ENCODE data around the gene SGCG.
A peak's percentile ranks its signal among the peaks of the same experiment; 100 is the strongest.
"Not testable (repeated sequence)": the region's sequence is repeated elsewhere in the genome, so short reads cannot be mapped to it uniquely, and the experiment has no call there.

Gene SGCG

GRCh38 chr13:23289917-23290357 lies 109.2 kb downstream of the SGCG start:
- DNase-seq (ENCODE audit: low read depth): peak; percentile 96
- TF ChIP-seq CTCF (IDR thresholded peaks at IDR 0.05; ENCODE audit: insufficient read depth, low read depth, low read length, missing control alignments): no peak

GRCh38 chr13:23292586-23292985 lies 111.8 kb downstream of the SGCG start:
- TF ChIP-seq CTCF (IDR thresholded peaks at IDR 0.05; ENCODE audit: insufficient read depth, low read depth, low read length, missing control alignments): no peak

More at GRCh38 chr13:23289917-23290357, 109.2 kb downstream of the SGCG start:
- H3K4me3 ChIP-seq (ENCODE audit: low read length): no peak overlapping the region

GRCh38 chr13:23314837-23315236 lies 134.1 kb downstream of the SGCG start:
- not testable (repeated sequence) for DNase-seq (ENCODE audit: low read depth); H3K4me3 ChIP-seq (ENCODE audit: low read length)

More at GRCh38 chr13:23292586-23292985, 111.8 kb downstream of the SGCG start:
- no peak for DNase-seq (ENCODE audit: low read depth)
- H3K4me3 ChIP-seq (ENCODE audit: low read length): no peak overlapping the region

GRCh38 chr13:23319883-23320224 lies 139.1 kb downstream of the SGCG start:
- no peak for TF ChIP-seq CTCF (IDR thresholded peaks at IDR 0.05; ENCODE audit: insufficient read depth, low read depth, low read length, missing control alignments)
- no peak for DNase-seq (ENCODE audit: low read depth)

GRCh38 chr13:23320926-23321534 lies 140.3 kb downstream of the SGCG start:
- H3K4me3 ChIP-seq (ENCODE audit: low read length): no peak overlapping the region
- no peak for TF ChIP-seq CTCF (IDR thresholded peaks at IDR 0.05; ENCODE audit: insufficient read depth, low read depth, low read length, missing control alignments)
- no peak for DNase-seq (ENCODE audit: low read depth)

More at GRCh38 chr13:23319883-23320224, 139.1 kb downstream of the SGCG start:
- no peak overlapping the region for H3K4me3 ChIP-seq (ENCODE audit: low read length)

- peak; percentile 96 for DNase-seq (ENCODE audit: low read depth)
- TF ChIP-seq CTCF (IDR thresholded peaks at IDR 0.05; ENCODE audit: insufficient read depth, low read depth, low read length, missing control alignments): no peak
- no peak overlapping the region for H3K4me3 ChIP-seq (ENCODE audit: low read length)
These were observed 140.9 kb downstream of the SGCG start for GRCh38 chr13:23321535-23322241.

- peak; percentile 80 for DNase-seq (ENCODE audit: low read depth)
- no peak overlapping the region for H3K4me3 ChIP-seq (ENCODE audit: low read length)
- no peak for TF ChIP-seq CTCF (IDR thresholded peaks at IDR 0.05; ENCODE audit: insufficient read depth, low read depth, low read length, missing control alignments)
These were observed 141.9 kb downstream of the SGCG start for GRCh38 chr13:23322353-23323336.

Measured in epithelial cell of esophagus (primary cell).